Smooth muscle cell (in vitro differentiated cells): ENCODE results near the gene CLTCL1. TPM values are rescaled to one million over a fixed set of nuclear protein-coding genes. Genes with fewer than 3 reads are reported as not detected.
A peak's percentile ranks its signal among the peaks of the same experiment; 100 is the strongest.

ENCODE experiments used
- DNase-seq: peaks from one replicate; lab custom pipeline; 2025; ENCODE audit not compliant: unreplicated experiment; lab: John Stamatoyannopoulos, UW
- H2AFZ ChIP-seq: fragments of 200-600 bp; sonication (generic); 2 replicates; pipeline ENCODE4 v1.6.0; 2016; ENCODE audit warnings: antibody characterized with exemption, low read depth, mild to moderate bottlenecking
- H3F3A ChIP-seq: fragments of 200-600 bp; sonication (generic); 2 replicates; pipeline ENCODE4 v1.6.0; 2017; ENCODE audit warnings: antibody characterized with exemption, low read depth
- H3K27ac ChIP-seq: fragments of 200-600 bp; sonication (generic); 2 replicates; pipeline ENCODE4 v1.5.1; 2016; ENCODE audit warnings: low read depth, mild to moderate bottlenecking
- H3K27me3 ChIP-seq: fragments of 200-600 bp; sonication (generic); 2 replicates; pipeline ENCODE4 v1.6.1; 2016; ENCODE audit warnings: low read depth, mild to moderate bottlenecking
- H3K36me3 ChIP-seq: fragments of 200-600 bp; sonication (generic); 2 replicates; pipeline ENCODE4 v1.5.1; 2016; ENCODE audit warnings: low read depth
- H3K4me1 ChIP-seq: fragments of 200-600 bp; sonication (generic); 2 replicates; pipeline ENCODE4 v1.5.1; 2016; ENCODE audit warnings: low read depth
- H3K4me2 ChIP-seq: fragments of 200-600 bp; sonication (generic); 2 replicates; pipeline ENCODE4 v1.6.0; 2016; ENCODE audit warnings: mild to moderate bottlenecking
- H3K4me3 ChIP-seq: fragments of 200-600 bp; sonication (generic); 2 replicates; pipeline ENCODE4 v1.5.1; 2016; ENCODE audit warnings: mild to moderate bottlenecking
- H3K79me2 ChIP-seq: fragments of 200-600 bp; sonication (generic); 2 replicates; pipeline ENCODE4 v1.6.0; 2016; ENCODE audit warnings: low read depth, mild to moderate bottlenecking
- H3K9ac ChIP-seq: fragments of 200-600 bp; sonication (generic); 2 replicates; pipeline ENCODE4 v1.6.0; 2016; ENCODE audit warnings: low read depth
- H3K9me3 ChIP-seq: fragments of 200-600 bp; sonication (generic); replicated peaks from 2 replicates; pipeline ENCODE4 v1.5.1; 2016; ENCODE audit warnings: low read depth
- H4K20me1 ChIP-seq: fragments of 200-600 bp; sonication (generic); 2 replicates; pipeline ENCODE4 v1.6.0; 2016; ENCODE audit warnings: low read depth
- CTCF ChIP-seq: fragments of 200-600 bp; sonication (generic); IDR thresholded peaks from 2 replicates; pipeline ENCODE4 v1.5.1; 2017; ENCODE audit warnings: borderline replicate concordance, mild to moderate bottlenecking, antibody characterized with exemption; ENCODE audit not compliant: insufficient read depth, poor library complexity, severe bottlenecking
- WGBS: methylation state at CpG from one replicate; pipeline ENCODE4 v1.1.7; 2016; ENCODE audit warnings: low lambda C conversion rate; 5-methylcytosine and 5-hydroxymethylcytosine counted together
- polyA plus RNA-seq: library from polyadenylated mRNA; unstranded; fragments of >200 nt; fragmentation: Nextera tagmentation; extraction: Ambion mirVana; gene quantifications from 2 replicates; pipeline ENCODE4 v1.2.1, GENCODE V29; 2016
- total RNA-seq: library from RNA; depleted of rRNA; stranded (reverse); fragments of >200 nt; gene quantifications from 2 replicates; pipeline ENCODE4 v1.2.3, GENCODE V29; 2014

The CLTCL1 gene
- total and polyA plus RNA-seq, 2 experiments from 2014 or later, result 4.7 to 9.0 TPM

DNA sequence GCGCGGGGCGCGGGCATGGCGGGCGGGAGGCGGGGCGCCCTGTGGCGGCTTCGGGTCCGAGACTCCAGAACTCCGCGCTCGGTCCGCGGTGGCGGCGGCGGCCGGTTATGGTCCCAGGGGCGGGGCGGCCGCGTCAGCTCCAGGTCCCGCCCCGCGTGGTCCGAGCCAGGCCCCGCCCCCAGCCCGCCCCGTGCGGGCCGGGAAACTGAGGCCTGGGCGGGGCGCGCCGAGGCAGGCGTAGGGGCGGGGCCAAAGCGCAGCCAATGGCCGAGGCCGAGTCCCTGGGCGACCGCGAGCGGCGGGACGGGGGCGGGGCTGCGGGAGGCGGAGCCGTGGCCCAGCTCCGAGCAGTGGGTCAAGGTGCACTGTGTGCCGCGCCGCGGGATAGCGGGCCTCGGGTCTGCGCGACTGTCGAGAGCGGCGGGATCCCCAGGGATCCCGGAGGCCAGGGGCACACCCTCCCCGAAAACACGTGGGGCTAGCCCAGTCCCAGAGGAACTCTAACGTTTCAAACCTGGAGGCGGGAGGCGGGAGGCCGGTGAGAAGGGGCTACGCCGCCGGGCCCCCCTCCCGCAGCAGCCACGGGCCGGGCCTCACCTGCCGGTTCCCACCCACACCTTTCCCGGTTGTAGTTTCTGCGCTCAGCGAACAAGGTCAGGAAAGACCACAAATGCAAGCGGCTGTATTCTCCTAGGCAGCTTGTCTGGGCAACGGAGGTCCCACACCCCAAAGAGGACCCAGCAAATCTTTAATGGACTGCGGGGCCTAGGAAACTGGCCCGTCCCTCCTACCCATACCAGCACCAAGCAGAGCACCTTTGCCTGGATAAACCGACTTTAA, 112.6 kb downstream of the CLTCL1 start, which contains the start of gene SLC25A1:
Gene SLC25A1, minus strand, starts transcription at position 80 of the 840 bp plus-strand sequence. Its CDS starts 63 bp downstream, at position 17.
- no peaks in the 10 kb centered on the region for H3F3A ChIP-seq
- TF ChIP-seq CTCF, result no peak
- H3K4me2 ChIP-seq, result peak within 1 kb of the TSS; percentile 98
- peak within 1 kb of the TSS; percentile 66 for H3K9ac ChIP-seq
- H3K27ac ChIP-seq, result peak within 1 kb of the TSS; percentile 4
- WGBS, result 2% methylated on average over 21 of the region's 86 CpGs
- no peaks in the 10 kb centered on the region for H3K27me3 ChIP-seq
- H3K4me1 ChIP-seq, result peaks cover 5% of the 10 kb centered on the region
- H4K20me1 ChIP-seq, result peaks cover 39% of the 10 kb centered on the region
- H3K36me3 ChIP-seq, result no peaks in the 10 kb centered on the region
- H3K4me3 ChIP-seq, result peak within 1 kb of the TSS; percentile 94
- DNase-seq, result peak; percentile 63
- peaks cover 22% of the 10 kb centered on the region for H3K79me2 ChIP-seq
- peak within 1 kb of the TSS; percentile 43 for H2AFZ ChIP-seq
- H3K9me3 ChIP-seq, result no peaks in the 10 kb centered on the region

GRCh38 chr22:19178065-19178656, 113.4 kb downstream of the CLTCL1 start:
- DNase-seq, result peak; percentile 63
- TF ChIP-seq CTCF, result no peak
- H3K36me3 ChIP-seq, result no peaks in the 10 kb centered on the region
- H3K4me3 ChIP-seq, result peak overlapping the region; percentile 94
- peak overlapping the region; percentile 98 for H3K4me2 ChIP-seq
- under 1% methylated on average over 23 of the region's 80 CpGs for WGBS
- peaks cover 39% of the 10 kb centered on the region for H4K20me1 ChIP-seq
- peaks cover 5% of the 10 kb centered on the region for H3K4me1 ChIP-seq
- H3F3A ChIP-seq, result no peaks in the 10 kb centered on the region
- peak overlapping the region; percentile 43 for H2AFZ ChIP-seq
- peak overlapping the region; percentile 66 for H3K9ac ChIP-seq
- no peaks in the 10 kb centered on the region for H3K9me3 ChIP-seq
- no peak overlapping the region for H3K27ac ChIP-seq
- peaks cover 27% of the 10 kb centered on the region for H3K79me2 ChIP-seq
- no peaks in the 10 kb centered on the region for H3K27me3 ChIP-seq

- TF ChIP-seq CTCF, result no peak
- no peaks in the 10 kb centered on the region for H3F3A ChIP-seq
- H3K9ac ChIP-seq, result peak overlapping the region; percentile 66
- no peaks in the 10 kb centered on the region for H3K9me3 ChIP-seq
- H2AFZ ChIP-seq, result peak overlapping the region; percentile 43
- H3K79me2 ChIP-seq, result peaks cover 34% of the 10 kb centered on the region
- H3K27me3 ChIP-seq, result no peaks in the 10 kb centered on the region
- peak overlapping the region; percentile 98 for H3K4me2 ChIP-seq
- H3K4me3 ChIP-seq, result peak overlapping the region; percentile 94
- H3K27ac ChIP-seq, result peak overlapping the region; percentile 4
- peaks cover 9% of the 10 kb centered on the region for H3K4me1 ChIP-seq
- peaks cover 43% of the 10 kb centered on the region for H4K20me1 ChIP-seq
- no peaks in the 10 kb centered on the region for H3K36me3 ChIP-seq
- DNase-seq, result no peak
- 15% methylated on average over 53 of the region's 55 CpGs for WGBS
Measured at GRCh38 chr22:19177164-19178064, 114.1 kb downstream of the CLTCL1 start.
